ENCODE data around the gene CDKN1A.

Gene CDKN1A

GRCh38 chr6:36695414-36695813, 16.9 kb downstream of the CDKN1A start:
- peaks cover 7% of the 10 kb centered on the region; the same call in 1 of the 2 replicates for H3K27me3 ChIP-seq (ENCODE audit: insufficient read depth, low read length)
- TF ChIP-seq EZH2 (IDR thresholded peaks at IDR 0.05; ENCODE audit: borderline replicate concordance, low read length), result no peak
- no peak for TF ChIP-seq CTCF (IDR thresholded peaks at IDR 0.05; ENCODE audit: low read length)
- no peak overlapping the region for H3K4me2 ChIP-seq (ENCODE audit: low read length)

DNA sequence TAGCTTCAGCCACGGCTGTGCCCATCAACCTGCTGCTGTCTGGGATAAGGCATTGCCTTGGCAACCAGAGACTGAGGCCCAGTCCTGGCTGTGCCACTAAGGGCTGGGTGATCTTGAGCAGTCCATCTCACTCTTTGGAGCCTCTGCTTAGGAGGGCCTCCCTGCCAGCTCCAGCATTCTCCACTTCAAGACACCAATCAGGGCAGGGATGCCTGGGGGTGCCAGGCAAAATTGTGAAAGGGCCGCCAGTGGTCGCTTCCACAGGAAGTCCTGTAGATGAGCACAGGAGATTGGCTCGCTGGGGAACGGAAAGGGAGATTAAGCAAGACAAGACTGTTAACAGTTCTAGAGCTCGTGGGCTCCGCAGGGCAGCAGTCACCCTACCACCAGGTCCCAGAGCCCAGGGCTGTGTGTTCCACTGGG, 19.0 kb downstream of the CDKN1A start, which contains the start of gene RAB44:
Gene RAB44 (plus strand): TSS at position 346 of the 423 bp plus-strand sequence. CDS start 6,410 bp downstream, outside the sequence.
- Histone ChIP-seq H3K4me2 (ENCODE audit: low read length) (no peak within 1 kb of the TSS), H4K20me1 (ENCODE audit: insufficient read depth, low read length) (no peaks in the 10 kb centered on the region), H3K79me2 (ENCODE audit: insufficient read depth, low read length) (no peaks in the 10 kb centered on the region), H3K4me1 (ENCODE audit: insufficient read depth, low read length, severe bottlenecking) (peaks cover 9% of the 10 kb centered on the region), H3K27me3 (ENCODE audit: insufficient read depth, low read length) (peaks cover 7% of the 10 kb centered on the region; the same call in 1 of the 2 replicates), H3K36me3 (ENCODE audit: insufficient read depth, low read length) (no peaks in the 10 kb centered on the region; the same call in 1 of the 2 replicates), H3K27ac (ENCODE audit: low read depth, low read length, poor library complexity, severe bottlenecking) (no peak within 1 kb of the TSS), H3K4me3 (ENCODE audit: low read depth, low read length, poor library complexity, severe bottlenecking) (no peak within 1 kb of the TSS), H3F3A (ENCODE audit: insufficient read depth, low read length) (no peaks in the 10 kb centered on the region), H2AFZ (ENCODE audit: low read length) (no peak within 1 kb of the TSS), H3K9me2 (ENCODE audit: low read depth, low read length) (no peaks in the 10 kb centered on the region), H3K9me3 (ENCODE audit: low read length) (0 out of 2 replicates have a peak, but pooled peaks cover 6% of the 10 kb centered on the region), H3K9ac (ENCODE audit: low read length) (no peak within 1 kb of the TSS)
- no peak for TF ChIP-seq EZH2 (IDR thresholded peaks at IDR 0.05; ENCODE audit: borderline replicate concordance, low read length)
- no peak for TF ChIP-seq CTCF (IDR thresholded peaks at IDR 0.05; ENCODE audit: low read length)

More at GRCh38 chr6:36695414-36695813, 16.9 kb downstream of the CDKN1A start:
- H3K9me2 ChIP-seq (ENCODE audit: low read depth, low read length), result no peaks in the 10 kb centered on the region
- H3K9ac ChIP-seq (ENCODE audit: low read length), result no peak overlapping the region
- peaks cover 16% of the 10 kb centered on the region for H3K4me1 ChIP-seq (ENCODE audit: insufficient read depth, low read length, severe bottlenecking)
- no peaks in the 10 kb centered on the region for H3F3A ChIP-seq (ENCODE audit: insufficient read depth, low read length)
- no peak overlapping the region for H3K4me3 ChIP-seq (ENCODE audit: low read depth, low read length, poor library complexity, severe bottlenecking)
- no peak overlapping the region for H3K27ac ChIP-seq (ENCODE audit: low read depth, low read length, poor library complexity, severe bottlenecking)
- no peak overlapping the region for H2AFZ ChIP-seq (ENCODE audit: low read length)
- no peaks in the 10 kb centered on the region; the same call in 1 of the 2 replicates for H3K36me3 ChIP-seq (ENCODE audit: insufficient read depth, low read length)
- 0 out of 2 replicates have a peak, but pooled peaks cover 6% of the 10 kb centered on the region for H3K9me3 ChIP-seq (ENCODE audit: low read length)
- H4K20me1 ChIP-seq (ENCODE audit: insufficient read depth, low read length), result no peaks in the 10 kb centered on the region
- no peaks in the 10 kb centered on the region for H3K79me2 ChIP-seq (ENCODE audit: insufficient read depth, low read length)

DNA sequence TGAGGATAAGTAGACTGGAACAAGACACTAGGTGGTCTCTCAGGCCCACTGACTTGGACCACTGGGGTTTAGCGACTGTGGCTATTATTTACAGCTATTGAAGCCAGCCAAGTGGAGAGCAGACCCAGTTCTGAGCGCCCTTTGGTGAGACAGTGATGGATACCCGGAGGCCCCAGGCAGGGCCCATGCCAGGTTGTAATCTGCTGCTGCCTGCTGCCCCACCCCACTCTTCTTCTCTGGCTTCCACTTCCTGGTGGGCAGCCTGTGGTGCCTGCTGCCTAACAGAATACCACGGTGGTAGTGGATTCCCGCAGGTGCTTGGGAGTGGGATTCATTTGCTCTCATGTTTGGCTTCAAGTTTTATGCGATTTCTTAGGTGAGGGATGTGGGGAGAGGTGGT, 19.7 kb downstream of the CDKN1A start:
- H3K4me1 ChIP-seq (ENCODE audit: insufficient read depth, low read length, severe bottlenecking), result peaks cover 9% of the 10 kb centered on the region
- no peak overlapping the region for H2AFZ ChIP-seq (ENCODE audit: low read length)
- H3F3A ChIP-seq (ENCODE audit: insufficient read depth, low read length), result no peaks in the 10 kb centered on the region
- no peak overlapping the region for H3K9ac ChIP-seq (ENCODE audit: low read length)
- H3K4me2 ChIP-seq (ENCODE audit: low read length), result no peak overlapping the region
- H4K20me1 ChIP-seq (ENCODE audit: insufficient read depth, low read length), result no peaks in the 10 kb centered on the region
- no peak for TF ChIP-seq CTCF (IDR thresholded peaks at IDR 0.05; ENCODE audit: low read length)
- TF ChIP-seq EZH2 (IDR thresholded peaks at IDR 0.05; ENCODE audit: borderline replicate concordance, low read length), result no peak
- H3K27me3 ChIP-seq (ENCODE audit: insufficient read depth, low read length), result peaks cover 7% of the 10 kb centered on the region; the same call in 1 of the 2 replicates
- no peak overlapping the region for H3K27ac ChIP-seq (ENCODE audit: low read depth, low read length, poor library complexity, severe bottlenecking)
- H3K9me3 ChIP-seq (ENCODE audit: low read length), result 0 out of 2 replicates have a peak, but pooled peaks cover 6% of the 10 kb centered on the region
- H3K36me3 ChIP-seq (ENCODE audit: insufficient read depth, low read length), result no peaks in the 10 kb centered on the region; the same call in 1 of the 2 replicates
- no peaks in the 10 kb centered on the region for H3K79me2 ChIP-seq (ENCODE audit: insufficient read depth, low read length)
- H3K4me3 ChIP-seq (ENCODE audit: low read depth, low read length, poor library complexity, severe bottlenecking), result no peak overlapping the region
- no peaks in the 10 kb centered on the region for H3K9me2 ChIP-seq (ENCODE audit: low read depth, low read length)
